GM19238 (cell line): ENCODE measurements around the gene STT3B.

Experiments
- DNase-seq: peaks from one replicate; pipeline ENCODE4 v3.0.0; 2011; ENCODE audit warnings: low spot score; ENCODE audit not compliant: insufficient read length

STT3B gene

DNA sequence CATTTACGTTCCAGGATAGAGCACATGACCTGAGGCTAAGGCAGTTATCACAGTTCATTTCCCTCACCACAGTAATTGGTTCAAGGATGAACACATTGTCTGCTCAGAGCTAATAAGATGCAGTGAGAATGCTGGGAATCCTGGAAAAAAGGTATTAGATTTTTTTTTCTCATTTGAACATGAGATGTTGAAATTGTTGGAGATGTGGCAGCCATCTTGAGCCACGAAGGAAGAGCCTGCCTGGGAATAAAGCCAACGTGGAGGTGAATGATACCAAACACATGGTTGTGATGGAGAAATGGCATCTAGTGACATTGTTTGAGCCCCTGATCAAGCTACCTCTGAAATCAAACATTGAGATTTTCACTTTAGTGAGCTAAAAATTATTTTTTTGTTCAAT is 16.0 kb upstream of the STT3B start:
- no peak for DNase-seq

DNA sequence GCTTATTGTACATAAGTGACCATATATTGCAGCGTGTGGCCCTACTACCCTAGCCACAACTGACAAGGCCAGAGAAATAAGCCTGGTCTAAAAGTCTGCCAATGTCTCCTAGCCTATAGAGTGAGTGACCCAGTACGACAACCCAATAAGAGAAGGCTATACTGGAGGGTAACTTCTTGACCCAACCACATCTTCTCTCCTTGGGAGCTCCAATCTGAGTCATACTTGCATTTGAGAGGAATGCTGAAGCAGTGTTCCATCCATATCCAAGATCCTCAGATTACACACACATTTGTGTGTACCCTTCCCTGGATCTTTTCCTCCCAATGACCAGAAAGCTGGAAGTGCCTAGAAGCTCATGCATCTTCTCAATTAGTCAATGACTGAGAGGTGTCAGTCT is 11.3 kb upstream of the STT3B start:
- DNase-seq, result no peak

DNA sequence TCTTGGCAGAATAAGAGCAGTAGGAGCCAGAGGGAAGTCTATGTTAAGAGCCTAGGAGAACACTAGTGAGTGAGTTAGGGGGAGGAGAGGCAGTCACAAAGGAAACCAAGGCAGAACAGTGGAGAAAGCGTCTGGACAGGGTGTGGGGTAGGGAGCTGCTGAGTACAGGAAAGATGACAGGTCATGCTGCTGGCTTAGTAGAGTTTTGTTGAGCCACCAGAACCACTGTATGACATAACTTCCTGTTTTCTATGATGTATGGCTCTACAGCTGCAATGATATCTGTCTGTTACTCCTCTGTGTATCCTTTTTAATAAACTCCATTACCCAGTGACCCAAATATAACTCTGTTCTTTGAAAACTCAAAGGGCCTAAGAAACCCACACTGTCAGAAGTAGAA is 10.6 kb upstream of the STT3B start:
- DNase-seq, result no peak

- DNase-seq, result no peak
These were observed 9.2 kb upstream of the STT3B start for GRCh38 chr3:31523543-31523942.

- no peak for DNase-seq
These were observed 7.2 kb upstream of the STT3B start for GRCh38 chr3:31525532-31525931.

- no peak for DNase-seq
These were observed 3.3 kb upstream of the STT3B start for GRCh38 chr3:31529421-31529820.

- DNase-seq, result no peak
These were observed 2.4 kb upstream of the STT3B start for GRCh38 chr3:31530039-31530959.

DNA sequence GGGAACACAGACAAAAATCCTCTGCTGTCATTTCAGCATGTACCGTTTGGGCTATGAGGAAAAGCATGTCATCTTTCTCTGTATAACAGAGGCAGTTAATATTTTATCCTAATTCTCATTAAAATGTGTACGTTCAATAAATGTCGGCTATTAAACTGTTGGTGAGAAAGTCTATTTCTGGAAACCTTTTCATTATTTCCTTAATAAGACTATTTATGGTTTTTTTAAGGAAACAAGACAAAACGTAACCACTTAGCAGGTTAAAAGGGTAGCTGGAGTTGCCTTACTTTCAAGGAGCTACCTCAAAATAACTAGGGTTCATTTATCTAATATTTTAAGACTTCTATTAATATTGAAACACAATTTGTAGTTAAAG is 1.8 kb upstream of the STT3B start:
- no peak for DNase-seq

GRCh38 chr3:31531452-31531991 is 1.2 kb upstream of the STT3B start:
- DNase-seq, result no peak

GRCh38 chr3:31531992-31532586 is 636 bp upstream of the STT3B start:
- peak; percentile 91 for DNase-seq

GRCh38 chr3:31533169-31534064 is 692 bp downstream of the STT3B start:
- DNase-seq, result peak; percentile 14

- peak; percentile 2 for DNase-seq
These were observed 1.3 kb downstream of the STT3B start for GRCh38 chr3:31534065-31534425.

GRCh38 chr3:31536497-31536896 is 3.8 kb downstream of the STT3B start:
- DNase-seq, result no peak

GRCh38 chr3:31538801-31539200 is 6.1 kb downstream of the STT3B start:
- DNase-seq, result no peak

GRCh38 chr3:31539275-31539674 is 6.5 kb downstream of the STT3B start:
- DNase-seq, result no peak

- DNase-seq, result no peak
These were observed 8.4 kb downstream of the STT3B start for GRCh38 chr3:31541089-31541488.

DNA sequence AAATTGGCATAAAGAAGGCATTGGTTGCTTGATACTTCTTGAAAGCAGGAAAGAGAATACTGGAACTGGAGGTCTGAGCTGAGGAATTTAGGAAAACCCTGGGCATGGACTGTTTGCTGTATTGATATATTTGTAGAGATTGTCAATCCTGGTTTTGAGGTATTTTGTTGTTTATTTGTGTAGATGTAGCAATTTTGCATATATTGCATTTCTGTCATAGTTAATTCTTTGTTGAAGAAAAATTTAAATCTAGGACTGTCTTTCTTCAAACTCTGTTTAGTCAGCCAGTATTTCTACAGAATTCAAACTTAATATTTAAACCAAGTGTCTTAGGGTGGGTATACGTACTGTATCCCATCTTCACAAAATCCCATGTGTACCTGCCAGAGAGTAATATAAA is 9.5 kb downstream of the STT3B start:
- DNase-seq, result no peak

- no peak for DNase-seq
These were observed 10.7 kb downstream of the STT3B start for GRCh38 chr3:31543375-31543774.

DNA sequence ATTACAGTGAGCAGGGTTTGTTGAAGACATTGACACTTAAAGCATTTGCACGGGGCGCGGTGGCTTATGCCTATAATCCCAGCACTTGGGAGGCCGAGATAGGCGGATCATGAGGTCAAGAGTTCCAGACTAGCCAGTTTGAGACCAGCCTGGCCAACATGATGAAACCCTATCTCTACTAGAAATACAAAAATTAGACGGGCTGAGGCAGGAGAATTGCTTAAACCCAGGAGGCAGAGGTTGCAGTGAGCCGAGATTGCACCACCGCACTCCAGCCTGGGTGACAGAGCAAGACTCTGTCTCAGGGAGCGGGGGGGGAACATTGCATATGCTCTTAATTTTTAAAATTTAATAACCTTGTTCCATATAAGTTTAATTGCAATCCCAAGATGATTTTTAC is 11.9 kb downstream of the STT3B start:
- no peak for DNase-seq

- no peak for DNase-seq
These were observed 13.4 kb downstream of the STT3B start for GRCh38 chr3:31546162-31546561.

DNA sequence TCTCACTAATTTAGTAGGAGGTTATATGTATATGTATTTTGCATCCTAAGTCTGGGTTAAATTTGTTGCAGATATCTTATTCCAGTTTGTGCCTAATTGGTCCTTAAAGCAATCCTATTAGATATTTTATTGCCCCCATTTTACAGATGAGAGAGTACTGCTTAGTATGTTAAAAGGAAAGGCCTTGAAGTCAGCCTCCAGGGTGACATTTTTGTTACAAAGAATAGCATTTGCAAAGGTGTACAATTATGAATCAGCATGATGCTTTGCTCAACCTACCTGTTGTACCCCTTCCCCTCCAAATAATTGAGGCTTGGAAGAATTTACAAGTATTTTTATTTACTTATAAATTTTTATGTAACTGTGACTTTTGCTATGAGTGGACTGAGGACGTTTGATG is 14.0 kb downstream of the STT3B start:
- no peak for DNase-seq
